LNCaP clone FGC (cell line): ENCODE measurements around the gene C1RL.

Source experiments
- DNase-seq: peaks from one replicate; pipeline ENCODE4 v3.0.0-alpha.2; 2011; ENCODE audit warnings: low read depth
- H3K4me3 ChIP-seq: 2 replicates; pipeline ENCODE4 v1.5.1; 2011; ENCODE audit warnings: mild to moderate bottlenecking, low read depth, low read length, control low read depth
- CTCF ChIP-seq: IDR thresholded peaks from 2 replicates; pipeline ENCODE4 v1.5.1; 2012; ENCODE audit warnings: mild to moderate bottlenecking; ENCODE audit not compliant: control insufficient read depth, insufficient read depth; ENCODE audit errors: extremely low read depth

C1RL gene

GRCh38 chr12:7089196-7089871 lies 19.7 kb downstream of the C1RL start:
- no peak for TF ChIP-seq CTCF
- DNase-seq, result no peak
- no peak overlapping the region for H3K4me3 ChIP-seq

- no peak for DNase-seq
- no peak for TF ChIP-seq CTCF
- no peak overlapping the region for H3K4me3 ChIP-seq
Observed at GRCh38 chr12:7083125-7083524, 25.9 kb downstream of the C1RL start.

GRCh38 chr12:7081037-7081436 lies 28.0 kb downstream of the C1RL start:
- no peak for DNase-seq
- no peak overlapping the region for H3K4me3 ChIP-seq
- no peak for TF ChIP-seq CTCF

- no peak for TF ChIP-seq CTCF
- H3K4me3 ChIP-seq, result no peak overlapping the region
- no peak for DNase-seq
Observed at GRCh38 chr12:7079826-7080125, 29.2 kb downstream of the C1RL start.

- H3K4me3 ChIP-seq, result no peak overlapping the region
- 0 out of 2 replicates have a peak, but pooled peaks have one; percentile 28 for TF ChIP-seq CTCF
- DNase-seq, result no peak
Observed at GRCh38 chr12:7078163-7078562, 30.9 kb downstream of the C1RL start.

- no peak for TF ChIP-seq CTCF
- DNase-seq, result no peak
- H3K4me3 ChIP-seq, result no peak overlapping the region
Observed at GRCh38 chr12:7076493-7076892, 32.5 kb downstream of the C1RL start.

GRCh38 chr12:7075939-7076338 lies 33.1 kb downstream of the C1RL start:
- no peak overlapping the region for H3K4me3 ChIP-seq
- TF ChIP-seq CTCF, result no peak
- DNase-seq, result no peak
